Esophagus muscularis mucosa (tissue), 4 donors: Measurements from ENCODE around the gene MRPS7.

Experiments used
- EP300 ChIP-seq: sonication (generic); formaldehyde crosslinking; IDR thresholded peaks from one replicate; pipeline ENCODE4 v1.6.1; 2017; ENCODE audit warnings: antibody characterized with exemption
- POLR2A ChIP-seq: fragments of 450-650 bp; IDR thresholded peaks from one replicate; pipeline ENCODE4 v1.6.1; 2017; ENCODE audit warnings: antibody characterized with exemption, moderate library complexity, mild to moderate bottlenecking, low read depth
- TF ChIP-seq, protein P1 (sequence below), 3 experiments: fragments of 200-600 bp in 2 of 3; fragments of 450-650 bp in 1 of 3; sonication (generic) in 2 of 3; IDR thresholded peaks; one replicate each; pipeline ENCODE4 v1.5.1; 2017 to 2019; ENCODE audit warnings: antibody characterized with exemption in 3 of 3, mild to moderate bottlenecking in 2 of 3, moderate library complexity in 1 of 3

GRCh38 chr17:75261336-75262111, at the start of gene MRPS7, which contains the start of gene GGA3:
- TF ChIP-seq POLR2A (no peak), EP300 (no peak)
- TF ChIP-seq, protein P1, sequence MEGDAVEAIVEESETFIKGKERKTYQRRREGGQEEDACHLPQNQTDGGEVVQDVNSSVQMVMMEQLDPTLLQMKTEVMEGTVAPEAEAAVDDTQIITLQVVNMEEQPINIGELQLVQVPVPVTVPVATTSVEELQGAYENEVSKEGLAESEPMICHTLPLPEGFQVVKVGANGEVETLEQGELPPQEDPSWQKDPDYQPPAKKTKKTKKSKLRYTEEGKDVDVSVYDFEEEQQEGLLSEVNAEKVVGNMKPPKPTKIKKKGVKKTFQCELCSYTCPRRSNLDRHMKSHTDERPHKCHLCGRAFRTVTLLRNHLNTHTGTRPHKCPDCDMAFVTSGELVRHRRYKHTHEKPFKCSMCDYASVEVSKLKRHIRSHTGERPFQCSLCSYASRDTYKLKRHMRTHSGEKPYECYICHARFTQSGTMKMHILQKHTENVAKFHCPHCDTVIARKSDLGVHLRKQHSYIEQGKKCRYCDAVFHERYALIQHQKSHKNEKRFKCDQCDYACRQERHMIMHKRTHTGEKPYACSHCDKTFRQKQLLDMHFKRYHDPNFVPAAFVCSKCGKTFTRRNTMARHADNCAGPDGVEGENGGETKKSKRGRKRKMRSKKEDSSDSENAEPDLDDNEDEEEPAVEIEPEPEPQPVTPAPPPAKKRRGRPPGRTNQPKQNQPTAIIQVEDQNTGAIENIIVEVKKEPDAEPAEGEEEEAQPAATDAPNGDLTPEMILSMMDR (IDR thresholded peaks at IDR 0.05): peak in 1 of 3 experiments; percentile 16
